AG08396 (cell line): ENCODE measurements around the gene PIK3C2G.
"Not testable (repeated sequence)": the region's sequence is repeated elsewhere in the genome, so short reads cannot be mapped to it uniquely, and the experiment has no call there.

Experiments
- DNase-seq: peaks from one replicate; pipeline ENCODE4 v3.0.0; 2012; ENCODE audit warnings: low spot score, mixed read lengths

The PIK3C2G gene

DNA sequence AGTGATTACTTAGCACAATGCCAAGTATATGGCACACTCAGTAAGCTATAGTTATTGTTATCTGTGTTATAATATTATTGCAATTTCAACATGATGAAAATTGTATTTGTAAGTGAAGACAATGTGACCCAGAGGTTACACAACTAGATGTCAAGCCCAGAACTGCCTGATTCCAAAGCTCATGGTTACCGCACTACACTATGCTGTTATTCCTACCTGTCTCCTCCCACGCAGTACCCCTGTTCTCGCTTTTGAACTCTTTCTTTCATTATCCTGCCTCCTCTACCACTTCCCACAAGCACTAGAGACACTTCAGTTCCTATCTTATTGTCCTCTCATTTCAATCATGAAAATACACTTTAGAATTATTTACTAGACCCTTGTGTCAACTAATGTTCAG is 383.2 kb downstream of the PIK3C2G start:
- DNase-seq, result no peak

DNA sequence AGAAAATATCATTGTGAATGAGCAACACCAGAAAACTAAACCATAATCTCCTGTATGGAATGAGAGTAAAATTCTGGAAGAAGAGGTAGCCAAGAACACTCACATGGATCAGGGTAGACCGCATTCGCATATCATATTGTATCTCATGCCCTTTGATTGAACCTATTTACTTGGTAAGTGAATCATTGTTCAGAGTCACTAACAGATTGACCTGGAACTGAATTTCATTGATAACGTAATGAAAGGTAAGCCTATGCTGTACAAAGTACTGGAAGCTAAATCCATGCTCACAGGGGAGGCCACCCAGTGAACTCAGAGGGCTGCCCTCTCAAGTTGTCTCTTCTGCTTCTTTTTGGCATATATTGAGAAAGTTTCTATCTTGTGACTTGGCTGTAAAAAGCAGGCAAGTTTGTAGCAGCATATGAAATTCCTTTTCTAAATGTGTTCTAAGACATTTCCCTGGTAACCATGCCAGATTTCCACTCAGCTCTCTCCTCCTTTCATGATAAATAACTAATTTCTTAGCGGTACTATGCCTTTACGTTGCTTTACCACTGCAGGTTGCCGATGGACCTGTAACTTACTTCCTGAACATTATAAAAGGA is 385.1 kb downstream of the PIK3C2G start:
- no peak for DNase-seq

DNA sequence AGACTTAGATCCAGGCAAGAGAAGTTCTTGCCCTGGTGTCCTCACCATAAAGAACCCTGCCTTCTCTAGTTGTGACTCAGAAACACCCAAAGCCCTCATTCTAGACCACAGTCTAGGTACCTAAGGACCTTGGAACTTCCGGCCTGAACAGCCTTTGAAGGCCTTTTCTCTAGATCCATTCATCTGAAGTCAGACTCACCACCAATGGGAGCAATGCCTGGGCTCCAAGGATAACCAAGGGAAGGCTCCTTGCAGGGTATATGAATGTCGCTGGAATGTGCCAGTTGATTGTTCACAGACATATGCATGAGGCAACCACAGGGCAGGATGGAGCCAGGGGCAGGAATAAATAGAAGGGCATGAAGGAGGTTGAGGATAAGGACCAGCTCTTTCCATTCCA is 390.2 kb downstream of the PIK3C2G start:
- DNase-seq, result no peak

DNA sequence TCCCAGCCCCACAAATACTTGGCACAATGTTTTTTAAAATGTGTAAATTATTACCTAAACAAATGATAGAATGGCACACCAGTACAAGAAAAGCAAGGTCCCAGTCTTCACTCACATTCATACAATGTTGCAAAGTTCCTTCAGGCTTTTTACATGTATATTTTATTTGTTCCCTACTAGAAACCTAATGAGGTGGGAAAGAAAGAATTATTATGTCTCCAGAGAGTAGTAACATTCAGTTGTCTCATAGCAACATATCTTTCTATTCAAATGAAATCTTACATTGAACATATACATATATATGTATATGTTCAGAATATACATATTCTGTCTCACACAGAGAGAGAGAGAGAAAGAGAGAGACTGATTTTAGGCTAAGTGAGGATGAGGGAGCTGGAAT is 391.3 kb downstream of the PIK3C2G start:
- no peak for DNase-seq

DNA sequence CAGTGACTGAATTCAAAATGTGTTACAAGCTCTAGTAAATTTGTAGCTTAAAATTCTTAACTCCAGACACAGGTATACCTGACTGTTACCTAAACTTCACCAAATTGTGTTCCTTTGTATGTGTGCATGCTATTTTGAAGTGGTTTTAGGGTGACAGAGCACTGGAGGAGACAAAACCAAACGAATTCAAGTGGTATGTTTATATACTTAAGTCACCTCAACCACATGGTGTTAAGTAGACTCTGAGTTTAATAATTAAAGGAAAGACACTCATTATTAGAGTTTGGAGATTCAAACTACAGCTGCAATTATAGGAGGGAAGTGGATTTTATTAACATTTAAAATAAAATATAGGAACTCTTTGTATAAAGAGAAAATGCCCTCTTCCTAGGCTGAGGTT is 392.1 kb downstream of the PIK3C2G start:
- no peak for DNase-seq

DNA sequence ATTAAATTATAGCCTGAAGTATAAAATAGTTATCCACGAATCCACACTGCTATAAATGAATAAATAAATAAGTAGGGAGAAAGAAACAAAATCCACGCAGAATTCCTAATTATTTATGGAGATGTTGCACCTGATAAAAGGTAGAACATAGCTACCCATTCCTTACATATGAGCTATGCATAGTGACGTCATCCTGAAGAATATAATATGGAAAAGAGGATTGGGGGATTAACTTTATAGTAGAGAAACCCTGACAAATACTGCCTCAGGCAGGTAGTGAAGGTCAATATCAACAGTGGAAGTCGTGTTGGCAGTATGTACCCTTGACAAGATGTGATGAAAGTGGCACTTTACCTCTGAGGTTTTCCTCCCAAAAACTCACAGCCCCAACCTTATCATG is 394.0 kb downstream of the PIK3C2G start:
- DNase-seq, result no peak

DNA sequence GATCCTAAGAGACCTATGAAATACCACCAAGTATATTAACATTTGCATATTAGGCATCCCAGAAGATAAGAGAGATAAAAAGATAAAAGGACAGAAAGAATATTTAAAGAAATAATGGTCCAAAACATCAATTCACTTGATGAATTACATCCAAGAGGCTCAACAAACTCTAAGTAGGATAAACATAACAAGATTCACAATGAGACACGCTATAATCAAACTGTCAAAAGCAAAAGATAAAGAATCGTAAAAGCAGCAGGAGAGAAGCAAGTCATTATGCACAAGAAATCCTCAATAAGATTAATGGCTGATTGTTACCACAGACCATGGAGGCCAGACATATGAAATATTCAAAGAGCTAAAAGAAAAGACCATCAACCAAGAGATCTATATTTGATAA is 396.9 kb downstream of the PIK3C2G start:
- DNase-seq, result no peak

DNA sequence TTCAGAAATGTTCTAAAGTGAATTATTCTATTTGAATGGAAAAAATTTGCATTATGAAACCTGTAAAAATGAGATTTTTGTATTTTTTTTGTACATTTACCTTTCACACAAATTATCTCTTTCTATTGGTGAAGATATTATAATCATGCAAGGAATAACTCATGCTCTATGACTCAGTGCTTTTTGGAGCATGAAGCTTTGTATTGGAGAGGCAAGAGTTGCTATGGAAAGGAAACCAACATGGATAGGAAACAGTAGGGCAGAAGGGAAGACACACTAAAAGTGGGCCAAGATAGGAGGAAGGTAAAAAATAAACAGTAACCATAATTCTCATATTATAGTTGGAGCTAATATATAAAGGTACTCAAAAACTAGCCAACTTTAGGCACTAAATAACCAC is 397.5 kb downstream of the PIK3C2G start:
- no peak for DNase-seq

DNA sequence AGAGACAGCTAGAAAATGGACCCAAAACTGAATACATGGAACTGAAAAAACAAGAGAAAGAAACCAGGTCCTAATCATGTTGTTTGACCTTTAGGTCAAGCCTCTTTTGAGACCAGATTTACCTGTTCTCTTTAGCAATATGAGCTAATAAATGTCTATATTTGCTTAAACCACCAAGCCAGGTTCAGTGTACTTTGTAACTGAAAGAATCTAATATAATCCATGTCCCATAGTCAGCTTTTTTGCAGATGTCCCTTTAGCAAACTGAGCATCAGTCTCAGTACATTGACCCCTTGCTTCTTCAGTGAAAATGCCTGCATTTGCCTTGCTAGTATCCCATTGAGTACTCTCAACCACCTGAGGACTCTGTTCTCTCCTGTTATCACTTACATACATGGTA is 414.8 kb downstream of the PIK3C2G start:
- DNase-seq, result no peak

DNA sequence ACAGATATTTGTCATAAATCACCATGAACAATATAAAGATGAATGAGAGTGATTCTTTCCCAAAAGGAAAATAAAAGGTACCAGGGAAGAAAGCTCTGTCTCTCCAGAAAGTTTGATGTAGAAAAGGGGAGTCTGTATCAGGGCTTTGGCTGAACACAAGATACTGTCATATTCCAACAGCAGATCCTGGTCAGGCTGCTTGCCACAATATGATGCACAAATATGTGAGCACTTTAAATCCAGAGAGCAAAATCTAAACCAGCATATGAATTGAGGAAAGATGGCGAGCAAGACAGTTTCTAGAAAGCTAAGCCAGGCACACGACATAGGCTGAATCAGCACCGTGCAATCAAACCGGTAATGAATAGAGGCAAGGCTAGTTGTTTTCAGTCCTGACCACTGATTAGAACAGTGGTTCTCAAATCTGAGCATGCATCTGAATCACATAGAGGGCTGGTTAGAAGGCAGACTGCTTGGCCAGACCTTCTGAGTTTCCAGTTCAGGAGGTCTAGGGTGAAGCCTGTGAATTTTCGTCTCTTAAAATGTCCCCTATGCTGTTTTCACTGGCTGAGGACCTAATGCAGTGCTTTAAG is 415.8 kb downstream of the PIK3C2G start:
- no peak for DNase-seq

DNA sequence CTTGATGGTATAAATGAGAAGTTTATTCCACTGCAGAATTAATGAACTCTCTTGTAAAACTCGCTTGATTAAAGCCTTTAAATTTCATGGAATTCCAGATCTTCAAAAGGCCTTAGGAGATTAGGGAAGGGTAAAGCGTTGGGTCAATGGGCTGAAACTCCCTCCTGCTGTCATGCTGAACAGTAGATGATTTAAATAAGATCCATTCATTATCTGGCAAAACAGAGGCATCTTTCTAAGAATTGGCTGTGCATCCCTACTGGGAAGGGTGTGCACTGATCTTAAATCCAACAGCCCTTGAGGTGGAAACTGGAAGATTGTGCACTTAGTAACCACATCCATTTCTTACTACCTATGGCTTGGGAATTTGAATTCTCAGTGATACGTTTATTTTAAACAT is 420.5 kb downstream of the PIK3C2G start:
- no peak for DNase-seq

DNA sequence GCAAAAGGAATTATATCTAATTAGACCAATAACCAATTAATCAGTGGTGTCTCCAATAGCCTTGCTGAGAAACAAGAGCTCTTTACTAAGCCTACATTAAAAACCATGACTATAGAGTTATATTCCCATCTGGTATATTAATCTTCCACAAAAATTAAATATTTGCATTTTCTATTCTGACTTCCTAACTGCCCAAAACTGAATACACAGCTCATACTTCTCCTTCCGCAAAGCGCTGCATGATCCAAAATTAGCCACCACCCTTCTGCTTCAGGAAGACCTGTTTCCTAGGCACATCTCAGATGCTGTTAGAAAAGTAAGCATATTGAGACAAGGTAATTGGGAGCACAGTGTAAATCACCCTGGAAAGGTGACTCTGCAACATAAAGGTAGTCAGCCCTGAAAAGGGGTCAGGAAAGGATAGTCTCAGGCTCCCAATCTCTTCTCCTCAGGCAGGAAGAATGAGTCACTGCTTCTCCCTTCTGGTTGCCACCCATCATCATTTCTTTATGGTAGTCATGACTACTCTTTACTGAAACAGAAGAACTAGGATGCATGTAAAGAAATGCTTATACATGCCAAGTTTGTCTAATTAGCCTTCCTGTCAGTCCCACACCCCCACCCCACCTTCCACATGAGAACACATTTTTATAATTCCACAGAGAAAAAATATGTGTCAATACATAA is 422.2 kb downstream of the PIK3C2G start:
- DNase-seq, result no peak

DNA sequence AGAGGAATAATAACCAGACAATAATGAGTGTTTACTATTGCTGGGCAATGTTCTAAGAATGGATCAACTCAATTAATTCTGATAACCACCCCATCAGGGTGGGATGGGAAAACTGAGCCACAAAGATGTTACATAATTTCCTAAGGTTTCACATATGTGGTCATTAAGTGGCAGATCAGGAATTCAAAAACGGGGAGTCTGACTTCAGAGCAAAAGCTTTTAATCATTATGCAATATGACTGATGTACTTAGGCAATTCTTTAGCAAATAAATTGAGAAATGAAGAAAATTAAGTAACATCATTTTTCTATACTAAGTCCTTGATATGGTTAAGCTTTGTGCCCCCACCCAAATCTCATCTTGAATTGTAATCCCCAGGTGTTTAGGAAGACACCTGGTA is 423.1 kb downstream of the PIK3C2G start:
- no peak for DNase-seq

DNA sequence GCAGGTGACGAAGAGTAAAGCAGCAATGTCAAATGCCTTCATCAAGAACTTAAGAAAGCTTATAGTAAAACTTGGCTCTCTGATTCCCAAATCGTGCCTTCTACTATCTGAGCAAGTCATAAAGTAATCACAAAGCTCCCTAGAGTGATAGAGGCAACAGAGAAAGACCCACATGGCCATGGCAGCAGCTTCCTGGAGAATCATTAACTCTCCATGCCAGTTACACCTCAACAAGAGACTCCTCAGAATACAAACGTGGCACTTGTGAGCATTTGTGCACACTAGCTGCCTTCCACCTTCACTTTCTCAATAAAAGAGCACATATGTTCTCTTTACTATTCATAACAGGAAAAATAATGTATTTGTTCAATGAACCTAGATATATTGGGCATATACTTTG is 428.5 kb downstream of the PIK3C2G start:
- DNase-seq, result no peak

DNA sequence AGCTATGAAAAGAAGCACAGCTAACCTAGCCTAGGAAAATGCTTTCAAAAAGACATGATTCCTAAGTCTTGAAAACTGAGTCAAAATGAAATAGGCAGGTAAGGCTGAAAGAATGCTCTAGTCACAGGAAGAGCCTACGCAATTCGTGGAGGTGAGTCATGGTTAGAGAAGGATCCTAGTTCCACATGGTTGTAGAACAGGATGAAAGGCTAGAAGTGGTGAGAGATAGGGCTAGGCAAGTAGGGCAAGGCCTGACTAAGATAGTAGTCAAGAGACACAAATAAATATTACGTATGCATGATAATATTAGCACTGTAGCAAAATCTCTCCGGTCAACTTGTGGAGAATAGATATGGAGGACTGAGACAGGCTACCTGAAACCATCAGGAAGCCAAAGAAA is 429.3 kb downstream of the PIK3C2G start:
- peak; percentile 54 for DNase-seq

DNA sequence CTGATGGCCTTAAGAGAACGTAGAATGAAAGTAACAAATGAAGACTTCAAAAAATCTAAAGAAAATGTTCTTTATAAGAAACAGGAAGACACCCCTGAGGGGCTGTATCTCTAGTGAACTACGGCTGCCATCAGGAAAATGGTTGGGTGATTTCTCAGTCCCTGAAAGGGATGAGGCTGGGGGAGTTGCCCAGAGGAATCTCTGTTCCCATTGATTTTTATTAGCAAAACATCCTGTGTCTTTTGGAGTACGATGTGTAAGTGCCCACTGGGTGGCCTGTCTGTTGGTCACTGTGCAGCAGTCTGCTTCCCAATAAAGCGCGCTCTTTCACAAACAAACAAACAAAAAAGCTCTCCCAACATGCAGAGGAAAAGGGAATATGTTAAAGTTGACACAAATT is 432.7 kb downstream of the PIK3C2G start:
- DNase-seq, result not testable (repeated sequence)

DNA sequence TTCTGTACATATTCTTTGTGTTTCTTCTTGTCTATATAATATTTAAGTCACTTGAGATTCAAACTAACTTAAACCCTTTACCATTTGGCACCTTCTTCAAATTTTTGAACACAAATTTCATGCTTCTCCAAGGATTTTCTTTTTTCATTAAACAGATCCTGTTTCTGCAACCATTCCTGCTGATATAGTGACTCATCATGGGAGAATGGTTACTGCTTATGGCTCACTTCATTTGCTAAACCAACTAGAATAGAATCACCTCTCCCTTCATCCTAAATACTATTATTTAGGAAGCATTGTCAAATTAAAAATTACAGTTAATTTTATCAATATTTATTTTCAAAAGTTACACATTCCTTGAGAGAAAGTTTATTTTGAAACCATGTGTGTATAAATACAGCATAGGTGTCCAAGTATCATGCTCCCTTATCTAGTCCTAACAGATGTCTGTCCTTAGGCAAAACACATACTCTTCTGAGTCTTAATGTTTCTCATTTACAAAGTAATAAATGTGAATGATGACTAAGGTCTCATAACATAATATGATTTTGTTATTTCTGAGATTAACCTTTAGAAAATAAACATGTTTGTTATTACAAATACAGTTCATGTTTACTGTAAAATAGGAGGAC is 435.8 kb downstream of the PIK3C2G start:
- peak; percentile 33 for DNase-seq
